ENCODE measurements around the gene GLTP. TPM values are rescaled to one million over a fixed set of nuclear protein-coding genes. Genes with fewer than 3 reads are reported as not detected.
A peak's percentile ranks its signal among the peaks of the same experiment; 100 is the strongest.

The GLTP gene
- total and polyA plus RNA-seq, 11 donors, result 16.9 to 68.6 (median 25.1) TPM

GRCh38 chr12:109915171-109916040 is 35.1 kb upstream of the GLTP start:
- peaks cover 0 to 100% (median 95%) of the 10 kb centered on the region in 9 donors for H3K36me3 ChIP-seq
- no peak for TF ChIP-seq CTCF (IDR thresholded peaks at IDR 0.05)
- TF ChIP-seq POLR2A (IDR thresholded peaks at IDR 0.05), result no peak
- H3K27ac ChIP-seq, result no peak overlapping the region
- H3K4me3 ChIP-seq, result no peak overlapping the region
- no peaks in the 10 kb centered on the region for H3K9me3 ChIP-seq
- H3K4me1 ChIP-seq, result peaks cover 0 to 6% (median 0%) of the 10 kb centered on the region in 12 donors
- ATAC-seq (peak in 1 of 4 donors; percentile 30), DNase-seq (no peak)
- intact Hi-C loops (cut with DNase I), result no loop called here
- H3K27me3 ChIP-seq, result no peaks in the 10 kb centered on the region
- 86 to 91% (median 87%) methylated on average over 25 to 26 of the region's 26 CpGs for WGBS, 4 donors

GRCh38 chr12:109914461-109914860 is 34.1 kb upstream of the GLTP start:
- H3K9me3 ChIP-seq, result no peaks in the 10 kb centered on the region
- H3K36me3 ChIP-seq, result peaks cover 0 to 100% (median 95%) of the 10 kb centered on the region in 9 donors
- DNase-seq (no peak), ATAC-seq (no peak)
- no peak overlapping the region for H3K27ac ChIP-seq
- TF ChIP-seq POLR2A (IDR thresholded peaks at IDR 0.05) (no peak), CTCF (IDR thresholded peaks at IDR 0.05) (no peak)
- H3K4me3 ChIP-seq, result no peak overlapping the region
- intact Hi-C loops (cut with DNase I), result no loop called here
- H3K27me3 ChIP-seq, result no peaks in the 10 kb centered on the region
- peaks cover 0 to 6% (median 0%) of the 10 kb centered on the region in 12 donors for H3K4me1 ChIP-seq
- WGBS, 4 donors, result 93 to 95% (median 93%) methylated on average over 15 to 16 of the region's 16 CpGs

GRCh38 chr12:109912855-109913321 is 32.5 kb upstream of the GLTP start:
- Histone ChIP-seq H3K9me3 (no peaks in the 10 kb centered on the region), H3K4me1 (peaks cover 0 to 6% (median 0%) of the 10 kb centered on the region in 12 donors), H3K4me3 (no peak overlapping the region), H3K36me3 (peaks cover 0 to 100% (median 95%) of the 10 kb centered on the region in 9 donors), H3K27me3 (no peaks in the 10 kb centered on the region), H3K27ac (peak overlapping the region in 3 of 12 donors; percentile 22 to 38 (median 34))
- peak in 1 of 5 donors; percentile 40 for DNase-seq
- TF ChIP-seq CTCF (IDR thresholded peaks at IDR 0.05) (no peak), POLR2A (IDR thresholded peaks at IDR 0.05) (no peak)
- WGBS, 4 donors, result 67 to 74% (median 71%) methylated on average over 12 of the region's 12 CpGs
- peak in 2 of 4 donors; percentile 39 to 40 for ATAC-seq
- intact Hi-C loops (cut with DNase I), result no loop called here

- TF ChIP-seq CTCF (IDR thresholded peaks at IDR 0.05) (peak in 1 of 12 donors; percentile 3), POLR2A (IDR thresholded peaks at IDR 0.05) (no peak)
- no peaks in the 10 kb centered on the region for H3K9me3 ChIP-seq
- ATAC-seq (no peak), DNase-seq (no peak)
- 69 to 79% (median 76%) methylated on average over 5 to 12 of the region's 12 CpGs for whole genome bisulfite sequencing, 4 donors
- no peak overlapping the region for H3K27ac ChIP-seq
- no peaks in the 10 kb centered on the region for H3K27me3 ChIP-seq
- peaks cover 0 to 100% (median 95%) of the 10 kb centered on the region in 9 donors for H3K36me3 ChIP-seq
- H3K4me3 ChIP-seq, result no peak overlapping the region
- intact Hi-C loops (cut with DNase I), result no loop called here
- H3K4me1 ChIP-seq, result peaks cover 0 to 6% (median 0%) of the 10 kb centered on the region in 12 donors
Observed at GRCh38 chr12:109910969-109911348, 30.6 kb upstream of the GLTP start.

Measured in heart left ventricle (tissue), 16 donors.